Activated gamma-delta T cell treated with anti-CD3 and anti-CD28 coated beads, Interleukin-2, amount 50 U/mL, for 16 hours (primary cell): ENCODE results near the gene SLAIN2.
"Not testable (repeated sequence)": the region's sequence is repeated elsewhere in the genome, so short reads cannot be mapped to it uniquely, and the experiment has no call there.

Experiments
- DNase-seq: peaks from one replicate; pipeline ENCODE4 v3.0.0-alpha.2; 2020; ENCODE audit warnings: low read depth

The SLAIN2 gene

GRCh38 chr4:48370260-48371134 is 29.2 kb downstream of the SLAIN2 start:
- no peak for DNase-seq

DNA sequence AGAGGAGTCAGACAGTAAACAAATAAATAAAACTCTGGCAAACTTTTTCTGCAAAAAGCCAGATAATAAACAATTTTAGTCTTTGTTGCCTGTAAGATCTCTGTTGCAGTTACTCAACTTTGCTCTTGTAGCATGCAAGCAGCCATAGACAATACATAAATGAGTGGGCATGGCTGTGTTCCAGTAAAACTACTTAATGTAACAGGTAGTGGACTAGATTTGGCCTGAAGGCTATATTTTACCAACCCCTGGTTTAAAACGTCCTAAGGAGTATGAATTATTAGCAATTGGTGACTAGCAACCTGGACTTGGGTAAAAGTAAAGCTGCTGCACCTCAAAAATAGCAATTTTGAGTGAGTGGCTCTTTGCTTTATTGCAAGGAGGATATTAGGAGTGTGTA is 30.9 kb downstream of the SLAIN2 start:
- DNase-seq: no peak

DNA sequence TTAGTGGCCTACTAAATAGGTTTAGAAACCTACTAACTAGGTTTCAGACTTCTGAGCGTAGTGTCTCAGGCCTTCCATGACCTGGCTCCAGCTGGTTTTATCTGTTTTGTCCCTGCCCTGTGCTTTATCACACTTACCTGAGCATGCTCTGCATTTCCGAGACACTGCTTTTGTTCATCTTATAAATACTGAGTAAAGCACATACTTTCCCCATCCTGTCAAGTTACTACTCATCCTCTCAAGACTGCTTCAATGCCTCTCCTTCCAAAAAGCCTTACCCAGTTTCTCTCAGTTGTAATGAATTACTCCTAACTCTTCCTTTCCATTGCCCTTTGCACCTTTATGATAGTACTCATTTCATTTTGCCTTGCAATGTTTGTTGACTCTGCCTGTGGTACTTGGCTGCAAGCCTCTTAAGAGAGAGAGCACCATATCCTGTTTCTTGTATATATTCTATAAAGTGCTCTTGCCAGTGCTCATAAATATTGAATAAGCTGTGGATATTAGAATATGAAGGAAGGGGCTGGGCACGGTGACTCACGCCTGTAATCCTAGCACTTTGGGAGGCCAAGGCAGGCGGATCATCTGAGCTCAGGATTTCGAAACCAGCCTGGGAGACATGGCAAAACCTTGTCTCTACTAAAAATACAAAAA is 34.4 kb downstream of the SLAIN2 start:
- no peak for DNase-seq

DNA sequence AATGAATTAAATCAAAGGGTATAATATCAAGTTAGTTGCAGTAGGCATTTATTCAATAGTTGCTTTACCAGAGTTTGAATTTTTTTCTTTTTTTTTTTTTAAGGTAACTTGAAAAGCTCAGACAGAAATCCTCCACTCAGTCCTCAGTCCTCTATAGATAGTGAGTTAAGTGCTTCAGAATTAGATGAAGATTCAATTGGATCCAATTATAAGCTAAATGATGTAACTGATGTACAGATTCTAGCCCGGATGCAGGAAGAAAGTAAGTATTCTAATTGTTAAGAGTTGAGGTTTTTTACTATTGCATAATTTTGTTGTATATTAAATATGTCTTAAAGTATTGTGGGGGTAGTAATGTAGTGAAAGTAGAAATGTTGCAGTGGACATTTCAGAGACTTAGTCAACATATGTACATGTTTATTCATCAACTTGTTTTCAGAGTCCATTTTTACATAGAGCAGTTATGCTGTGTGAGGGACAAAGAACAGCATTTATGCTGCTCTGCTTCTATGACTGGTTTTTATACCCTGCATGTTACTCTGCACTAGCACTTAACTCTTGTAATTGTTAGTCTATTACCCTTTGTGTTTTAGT is 38.4 kb downstream of the SLAIN2 start:
- no peak for DNase-seq

DNA sequence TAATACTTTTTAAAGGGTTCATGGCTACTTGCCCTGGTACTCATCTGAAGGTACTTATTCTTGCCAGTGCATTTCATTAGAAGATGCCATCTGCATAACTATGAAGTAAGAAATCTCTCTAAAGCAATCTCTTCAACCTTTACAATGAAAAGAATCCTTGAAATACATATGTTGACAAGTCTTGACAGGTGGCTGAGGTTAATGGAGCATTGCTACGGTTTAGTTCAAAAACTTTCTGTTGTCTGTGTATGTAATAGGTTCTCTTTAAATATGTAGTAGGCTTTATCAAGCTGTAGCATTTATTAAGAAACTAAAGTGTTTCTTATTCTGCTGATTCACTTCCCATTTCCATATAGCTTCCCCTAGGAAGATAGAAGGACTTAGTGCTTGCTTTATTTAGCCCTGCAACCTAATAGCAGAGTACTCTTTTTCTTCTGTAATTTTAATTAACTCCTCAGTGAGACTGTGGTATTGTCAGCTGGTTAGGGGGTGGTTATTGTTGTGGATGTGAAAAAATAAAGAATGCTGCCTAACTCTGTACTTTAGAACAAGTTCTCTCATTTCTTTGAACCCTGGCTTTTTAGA is 39.3 kb downstream of the SLAIN2 start:
- no peak for DNase-seq

- no peak for DNase-seq
These were observed 47.3 kb downstream of the SLAIN2 start for GRCh38 chr4:48388525-48389154.

- no peak for DNase-seq
These were observed 54.7 kb downstream of the SLAIN2 start for GRCh38 chr4:48396043-48396442.

DNA sequence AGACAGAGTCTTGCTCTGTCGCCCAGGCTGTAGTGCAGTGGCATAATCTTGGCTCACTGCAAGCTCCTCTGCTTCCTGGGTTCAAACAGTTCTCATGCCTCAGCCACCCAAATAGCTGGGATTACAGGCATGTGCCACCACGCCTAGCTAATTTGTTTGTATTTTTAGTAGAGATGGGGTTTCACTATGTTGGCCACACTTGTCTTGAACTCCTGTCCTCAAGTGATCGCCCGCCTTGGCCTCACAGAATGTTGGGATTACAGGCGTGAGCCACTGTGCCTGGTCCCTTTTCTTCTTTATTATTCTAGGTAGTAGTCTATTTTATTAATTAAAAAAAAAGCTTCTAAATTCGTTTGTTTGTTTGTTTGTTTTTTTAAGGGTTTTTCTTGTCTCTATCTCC is 59.1 kb downstream of the SLAIN2 start:
- DNase-seq: no peak

DNA sequence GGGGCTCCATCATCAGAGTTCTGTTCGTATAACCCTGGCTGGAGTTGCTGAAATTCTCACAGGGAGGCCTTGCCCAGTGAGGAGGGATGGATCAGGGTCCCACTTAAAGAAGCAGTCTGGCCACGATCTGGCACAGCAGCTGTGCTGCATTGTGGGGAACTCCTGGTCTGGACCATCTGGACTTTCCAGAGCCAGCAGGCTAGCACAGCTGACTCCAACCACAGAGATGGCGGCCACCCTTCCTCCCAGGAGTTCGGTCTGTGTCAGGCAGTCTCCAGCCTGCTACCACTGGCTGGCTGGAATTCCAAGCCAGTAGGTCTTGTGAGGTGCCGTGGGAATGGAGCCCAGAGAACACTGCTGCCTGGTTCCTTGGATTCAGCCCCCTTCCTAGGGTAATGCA is 62.0 kb downstream of the SLAIN2 start:
- no peak for DNase-seq

- no peak for DNase-seq
These were observed 62.5 kb downstream of the SLAIN2 start for GRCh38 chr4:48403779-48404178.

DNA sequence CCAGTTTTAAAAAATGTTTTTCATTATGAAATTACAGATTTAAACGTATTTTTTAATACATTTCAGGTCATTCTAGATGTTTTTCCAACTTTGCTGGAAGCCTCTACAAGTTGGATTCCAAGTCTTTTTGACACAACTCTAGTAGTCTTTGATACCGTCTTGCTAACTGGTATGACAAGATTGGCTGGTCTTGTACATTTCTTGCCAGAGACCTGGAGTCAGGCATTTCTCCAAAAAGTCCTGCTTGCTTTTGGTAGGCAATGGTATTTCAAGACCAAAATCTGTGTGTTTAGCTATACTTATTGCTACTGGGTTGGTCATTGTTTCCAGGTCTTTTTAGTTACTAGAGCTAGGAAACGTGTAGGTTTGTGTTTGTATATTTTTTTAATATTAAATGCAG is 64.6 kb downstream of the SLAIN2 start:
- no peak for DNase-seq

- DNase-seq: no peak
These were observed 67.9 kb downstream of the SLAIN2 start for GRCh38 chr4:48409203-48409602.

DNA sequence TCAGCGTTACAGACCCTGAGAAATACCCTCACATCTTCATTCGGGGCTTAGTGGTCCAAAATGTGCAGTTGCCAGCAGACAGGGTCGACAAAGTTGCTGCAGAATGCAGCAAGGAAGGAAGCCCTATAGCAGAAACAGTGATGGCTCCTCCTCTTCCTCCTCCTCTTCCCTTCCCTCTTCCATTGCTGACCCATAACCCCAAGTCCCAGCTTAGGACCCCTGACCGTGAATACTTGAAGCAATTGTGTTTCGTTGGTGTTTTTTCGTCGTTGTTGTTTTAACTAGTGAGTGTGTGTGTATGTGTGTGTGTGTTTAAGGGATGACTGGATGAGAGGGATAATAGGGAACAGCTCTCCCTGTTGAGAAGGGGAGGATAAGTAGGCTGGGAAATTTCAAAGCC is 69.5 kb downstream of the SLAIN2 start:
- no peak for DNase-seq

DNA sequence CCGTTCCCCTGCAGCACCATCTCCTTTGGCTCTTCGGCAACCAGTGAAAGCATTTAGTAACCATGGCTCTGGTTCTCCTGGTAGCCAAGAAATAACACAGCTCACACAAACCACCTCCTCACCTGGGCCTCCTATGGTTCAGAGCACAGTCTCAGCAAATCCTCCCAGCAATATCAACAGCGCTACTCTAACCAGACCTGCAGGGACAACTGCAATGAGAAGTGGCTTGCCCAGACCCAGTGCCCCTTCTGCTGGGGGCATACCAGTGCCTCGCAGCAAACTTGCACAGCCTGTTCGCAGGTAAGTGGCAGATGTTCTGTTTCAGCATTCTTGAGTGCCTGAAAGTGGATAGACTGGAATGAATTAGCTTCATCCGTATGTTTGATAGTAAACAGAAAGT is 78.8 kb downstream of the SLAIN2 start:
- DNase-seq: no peak

DNA sequence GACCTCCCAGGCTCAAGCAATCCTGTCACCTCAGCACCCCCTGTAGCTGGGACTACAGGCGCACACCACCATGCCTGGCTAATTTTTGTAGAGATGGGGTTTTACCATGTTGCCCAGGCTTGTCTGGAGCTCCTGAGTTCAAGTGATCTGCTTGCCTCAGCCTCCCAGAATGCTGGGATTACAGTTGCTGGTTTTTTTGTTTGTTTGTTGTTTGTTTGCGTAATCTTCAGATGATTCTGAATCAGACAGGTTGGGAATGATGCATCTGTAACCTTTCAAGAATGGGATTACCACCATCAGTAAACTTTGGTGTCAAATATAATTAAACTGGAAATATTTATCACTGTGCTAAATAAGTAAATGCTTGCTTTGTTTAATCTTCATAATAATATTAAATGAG is 79.8 kb downstream of the SLAIN2 start:
- DNase-seq: no peak

GRCh38 chr4:48428926-48429325 is 87.6 kb downstream of the SLAIN2 start:
- DNase-seq: no peak

DNA sequence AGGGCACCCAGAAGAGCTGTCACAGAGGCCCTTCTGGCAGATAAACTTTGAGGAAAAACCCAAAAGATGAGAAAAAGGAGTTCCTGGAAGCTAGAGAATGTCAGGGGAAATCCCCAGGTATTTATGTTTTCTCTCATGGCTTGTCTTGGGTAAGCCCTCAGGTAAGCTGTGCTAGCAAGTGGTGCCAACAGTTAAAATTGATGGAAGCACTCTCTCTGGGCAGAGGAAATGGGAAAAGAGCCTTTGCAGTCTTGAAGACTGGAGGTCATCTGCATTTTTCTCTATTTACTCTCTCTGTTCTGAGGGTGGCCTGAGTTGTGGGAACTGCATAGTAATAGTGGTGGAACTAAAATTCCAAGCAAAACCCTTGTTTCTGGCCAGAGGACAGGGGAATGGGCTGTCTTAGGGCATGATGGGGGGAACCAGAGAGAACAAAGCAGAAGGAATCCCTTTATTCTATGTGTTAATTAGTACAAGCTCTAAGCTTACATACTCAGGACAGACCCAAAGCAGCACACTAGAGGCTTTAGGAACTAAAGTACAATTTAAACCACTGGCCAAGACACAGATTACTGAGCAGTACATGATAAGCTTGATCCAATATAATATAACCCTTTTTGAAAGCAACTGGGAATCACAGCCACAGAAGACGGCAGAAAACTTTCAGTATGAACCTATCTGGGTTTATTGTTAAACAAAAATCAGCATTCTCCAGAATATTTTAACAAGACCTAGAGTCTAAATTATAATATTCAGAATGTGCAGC is 88.6 kb downstream of the SLAIN2 start:
- DNase-seq: no peak

DNA sequence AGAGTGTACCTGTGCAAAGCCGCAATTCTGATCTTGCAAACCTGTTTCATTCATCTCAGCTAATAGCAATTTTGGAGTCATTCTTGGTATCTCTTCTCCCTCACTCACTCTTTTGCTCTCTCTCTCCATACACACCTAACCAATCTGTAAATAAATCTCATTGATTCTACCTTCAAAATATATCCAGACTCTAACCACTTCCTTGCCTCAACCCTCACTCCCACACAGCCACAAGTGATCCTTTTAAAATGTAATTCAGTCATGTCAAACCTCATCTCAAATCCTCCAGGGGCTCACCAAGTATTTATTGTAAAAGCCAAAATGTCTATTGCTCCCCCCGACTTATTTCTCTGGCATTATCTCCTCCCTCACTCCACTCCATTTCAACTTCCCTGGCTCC is 90.1 kb downstream of the SLAIN2 start:
- no peak for DNase-seq

- no peak for DNase-seq
These were observed 90.7 kb downstream of the SLAIN2 start for GRCh38 chr4:48432017-48432416.

DNA sequence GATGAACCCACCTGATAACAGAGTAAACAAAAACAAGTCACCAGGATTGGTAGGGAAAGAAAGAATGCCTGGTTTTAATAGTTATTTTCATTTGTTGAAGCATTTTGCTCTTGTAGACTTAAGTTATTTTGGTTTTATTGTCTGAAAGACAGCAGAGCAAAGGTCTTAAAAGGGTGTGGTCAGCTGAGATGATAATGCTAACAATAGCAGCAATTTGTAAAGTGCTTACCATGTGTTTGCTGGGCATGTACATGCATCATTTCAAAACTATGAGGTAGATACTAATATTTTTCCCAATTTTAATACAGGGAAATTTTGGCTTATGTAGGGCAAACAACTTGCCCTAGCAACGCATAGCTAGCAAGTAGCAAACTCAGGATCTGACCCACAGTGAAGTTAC is 95.0 kb downstream of the SLAIN2 start:
- no peak for DNase-seq

DNA sequence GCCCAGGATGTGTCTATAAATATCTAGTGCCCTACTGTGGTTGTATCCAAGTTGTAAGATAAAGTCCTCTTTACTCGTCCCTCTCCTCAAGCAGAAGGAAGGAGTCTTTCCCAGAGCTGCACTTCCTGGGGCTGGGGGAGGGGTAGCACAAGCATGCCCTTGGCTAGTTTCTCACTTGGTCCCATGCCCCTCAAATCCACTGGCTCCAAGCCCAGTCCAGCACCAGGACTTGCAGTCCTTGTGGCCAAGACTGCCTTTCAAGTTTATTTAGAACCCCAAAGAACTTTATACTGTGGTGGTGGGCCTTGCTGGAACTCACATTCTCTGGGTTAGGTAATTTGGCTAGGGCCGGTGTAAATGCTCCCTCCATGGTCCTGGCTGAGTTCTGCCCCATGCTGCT is 98.7 kb downstream of the SLAIN2 start:
- no peak for DNase-seq

DNA sequence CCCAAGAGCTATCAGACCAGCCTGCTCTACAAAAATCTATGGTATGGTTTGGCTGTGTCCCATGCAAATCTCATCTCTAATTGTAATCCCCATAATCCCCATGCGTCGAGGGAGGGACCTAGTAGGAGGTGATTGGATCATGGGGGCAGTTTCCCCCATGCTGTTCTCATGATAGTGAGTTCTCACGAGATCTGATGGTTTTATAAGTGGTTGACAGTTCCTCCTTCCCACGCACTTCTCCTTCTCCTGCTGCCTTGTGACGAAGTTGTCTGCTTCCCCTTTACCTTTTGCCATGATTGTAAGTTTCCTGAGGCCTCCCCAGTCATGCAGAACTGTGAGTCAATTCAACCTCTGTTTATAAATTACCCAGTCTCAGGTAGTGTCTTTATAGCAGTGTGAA is 99.6 kb downstream of the SLAIN2 start:
- not testable (repeated sequence) for DNase-seq
